ENCODE data around the gene NUDT16L1.

GRCh38 chr16:4729876-4730275 lies 36.5 kb downstream of the NUDT16L1 start:
- TF ChIP-seq CTCF (conservative IDR thresholded peaks at IDR 0.05; ENCODE audit: low read depth, low read length) (no peak), POLR2A (IDR thresholded peaks at IDR 0.05; ENCODE audit: low read depth, low read length) (no peak), SMC3 (IDR thresholded peaks at IDR 0.05; ENCODE audit: low read depth, low read length) (no peak), MAFK (IDR thresholded peaks at IDR 0.05; ENCODE audit: low read depth, low read length) (no peak), RAD21 (IDR thresholded peaks at IDR 0.05; ENCODE audit: low read length) (no peak), FOS (IDR thresholded peaks at IDR 0.05; ENCODE audit: low read depth, low read length) (no peak), MXI1 (IDR thresholded peaks at IDR 0.05; ENCODE audit: borderline replicate concordance, low read depth, low read length) (no peak)
- TF ChIP-seq, protein P1, sequence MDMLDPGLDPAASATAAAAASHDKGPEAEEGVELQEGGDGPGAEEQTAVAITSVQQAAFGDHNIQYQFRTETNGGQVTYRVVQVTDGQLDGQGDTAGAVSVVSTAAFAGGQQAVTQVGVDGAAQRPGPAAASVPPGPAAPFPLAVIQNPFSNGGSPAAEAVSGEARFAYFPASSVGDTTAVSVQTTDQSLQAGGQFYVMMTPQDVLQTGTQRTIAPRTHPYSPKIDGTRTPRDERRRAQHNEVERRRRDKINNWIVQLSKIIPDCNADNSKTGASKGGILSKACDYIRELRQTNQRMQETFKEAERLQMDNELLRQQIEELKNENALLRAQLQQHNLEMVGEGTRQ (IDR thresholded peaks at IDR 0.05; ENCODE audit: low read depth, low read length) = no peak
